GM19099 (cell line): ENCODE results near the gene WFDC10A.

Experiments used
- POLR2A ChIP-seq: IDR thresholded peaks from 3 replicates; pipeline ENCODE4 v1.6.1; 2011; ENCODE audit warnings: low read depth; ENCODE audit not compliant: insufficient read length; ENCODE audit errors: extremely low read depth

The WFDC10A gene

DNA sequence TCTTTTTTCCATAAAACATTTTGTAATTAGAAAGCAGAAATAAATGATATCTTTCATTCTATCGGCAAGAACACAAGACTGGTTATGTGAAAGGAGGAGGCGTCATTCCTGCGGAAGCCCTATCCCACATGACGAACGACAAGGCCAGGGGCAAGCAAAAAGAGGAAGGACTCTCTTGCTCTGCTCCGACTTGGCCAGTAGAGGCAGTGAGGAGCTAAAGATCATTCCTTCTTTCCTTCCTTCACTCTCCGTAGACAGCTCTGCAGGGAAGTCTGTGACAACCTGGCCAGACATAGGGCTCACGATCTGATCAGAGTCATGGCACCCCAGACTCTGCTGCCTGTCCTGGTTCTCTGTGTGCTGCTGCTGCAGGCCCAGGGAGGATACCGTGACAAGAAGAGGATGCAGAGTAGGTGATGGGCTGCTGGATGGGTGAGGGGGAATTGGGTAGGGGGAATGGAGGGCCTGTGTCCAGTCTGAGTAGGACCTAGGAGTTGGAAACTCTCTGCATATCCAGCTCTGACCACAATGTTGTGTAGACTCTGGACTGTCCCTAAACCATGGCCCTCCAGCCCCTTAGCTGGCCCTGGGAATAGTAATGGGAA is at the start of gene WFDC10A:
TSS of gene WFDC10A (plus strand) at position 244 of the 605 bp plus-strand sequence. CDS start at position 319, 75 bp downstream.
- TF ChIP-seq POLR2A = no peak

DNA sequence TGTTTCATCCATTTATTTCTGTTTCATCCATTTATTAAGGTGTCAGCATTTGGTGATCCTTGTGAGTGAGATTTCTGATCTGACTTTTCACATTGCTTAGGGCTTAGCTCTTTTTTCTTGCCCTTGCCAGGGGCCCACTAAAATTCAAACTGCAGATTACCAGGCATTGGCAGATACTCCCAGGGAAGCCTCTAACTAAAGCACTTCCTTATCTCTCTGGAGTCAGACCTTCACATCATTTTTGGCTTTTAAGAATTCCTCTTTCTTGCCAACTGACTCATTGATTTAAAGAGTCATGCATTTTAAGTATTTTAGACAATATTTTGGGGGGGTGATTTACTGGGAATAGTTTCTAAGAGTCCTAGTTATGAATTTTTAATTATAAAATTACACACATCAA is 47.8 kb upstream of the WFDC10A start:
- no peak for TF ChIP-seq POLR2A

GRCh38 chr20:45583502-45583901 is 46.0 kb upstream of the WFDC10A start:
- no peak for TF ChIP-seq POLR2A

DNA sequence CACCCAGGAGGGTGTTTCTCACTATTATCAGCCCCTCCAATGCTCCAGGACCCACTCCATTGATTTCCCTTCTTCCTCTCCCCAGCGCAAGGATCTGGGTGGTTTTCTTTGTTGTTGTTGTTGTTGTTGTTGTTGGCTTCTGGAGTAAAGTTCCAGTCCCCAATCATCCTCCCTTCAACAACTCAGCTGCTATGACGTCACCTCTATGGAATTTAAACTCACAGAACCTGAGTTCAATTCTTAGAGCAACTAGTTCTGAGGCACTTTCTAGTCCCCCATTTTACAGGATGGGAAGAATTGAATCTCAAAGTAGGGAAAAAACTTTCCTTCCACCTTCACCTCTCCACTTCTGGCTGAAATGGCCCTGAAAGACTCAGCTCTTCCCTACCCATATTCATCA is 40.7 kb upstream of the WFDC10A start:
- TF ChIP-seq POLR2A = no peak

DNA sequence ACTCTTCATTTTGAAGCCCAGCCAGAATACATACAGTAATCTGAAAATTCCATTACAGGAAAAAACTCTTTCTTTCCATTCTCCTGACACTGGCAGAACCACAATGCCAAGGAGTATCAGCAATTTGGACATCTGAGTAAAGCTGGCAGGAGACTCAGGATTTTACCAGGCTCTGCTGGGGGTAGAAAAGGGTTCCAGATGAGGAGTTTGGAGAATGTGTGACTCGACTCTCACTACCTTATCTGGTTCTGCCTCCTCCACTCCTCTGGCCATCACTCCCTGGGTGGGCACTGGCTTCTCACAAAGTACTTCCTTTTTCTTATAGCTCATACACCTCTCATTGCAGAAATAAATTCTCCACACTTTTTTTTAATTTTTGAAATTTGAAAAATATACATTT is 39.8 kb upstream of the WFDC10A start:
- no peak for TF ChIP-seq POLR2A

DNA sequence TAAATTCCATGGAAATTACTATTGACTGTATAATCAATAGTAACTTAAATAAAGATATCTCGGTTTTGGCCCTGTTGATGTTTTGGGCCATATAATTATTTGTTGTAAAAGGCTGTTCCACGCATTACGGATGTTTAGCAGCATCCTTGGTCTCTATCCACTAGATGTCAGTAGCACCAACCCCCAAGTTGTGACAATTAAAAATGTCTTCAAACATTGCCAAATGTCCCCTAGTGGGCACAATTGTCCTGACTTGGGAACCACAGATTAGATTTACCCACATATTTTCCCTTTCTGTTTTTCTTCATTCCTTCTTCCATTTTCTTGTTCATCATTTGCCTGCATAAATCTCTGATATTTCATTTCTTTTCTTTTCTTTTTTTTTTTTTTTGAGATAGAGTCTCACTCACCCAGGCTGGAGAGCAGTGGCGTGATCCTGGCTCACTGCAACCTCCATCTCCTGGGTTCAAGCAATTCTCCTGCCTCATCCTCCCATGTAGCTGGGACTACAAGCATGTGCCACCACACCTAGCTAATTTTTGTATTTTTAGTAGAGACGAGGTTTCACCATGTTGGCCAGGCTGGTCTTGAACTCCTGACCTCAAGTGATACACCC is 36.9 kb upstream of the WFDC10A start:
- no peak for TF ChIP-seq POLR2A

GRCh38 chr20:45593498-45593897 is 36.0 kb upstream of the WFDC10A start:
- no peak for TF ChIP-seq POLR2A

DNA sequence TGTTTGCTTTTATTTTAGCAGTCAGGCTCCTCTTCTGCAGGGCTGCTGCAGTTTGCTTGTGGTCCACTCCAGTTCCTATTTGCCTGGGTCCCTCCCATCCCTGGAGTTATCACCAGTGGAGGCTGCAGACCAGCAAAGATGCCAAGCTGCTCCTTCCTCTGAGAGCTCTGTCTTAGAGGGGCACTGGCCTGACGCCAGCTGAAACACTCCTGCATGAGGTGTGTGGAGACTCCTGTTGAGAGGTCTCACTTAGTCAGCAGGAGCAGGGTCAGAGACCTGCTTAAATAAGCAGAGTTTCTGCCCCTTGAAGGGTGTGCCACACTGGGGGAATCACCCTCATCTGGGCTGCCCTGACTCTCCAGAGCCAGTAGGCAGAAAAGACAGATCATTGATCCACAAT is 34.3 kb upstream of the WFDC10A start:
- no peak for TF ChIP-seq POLR2A

DNA sequence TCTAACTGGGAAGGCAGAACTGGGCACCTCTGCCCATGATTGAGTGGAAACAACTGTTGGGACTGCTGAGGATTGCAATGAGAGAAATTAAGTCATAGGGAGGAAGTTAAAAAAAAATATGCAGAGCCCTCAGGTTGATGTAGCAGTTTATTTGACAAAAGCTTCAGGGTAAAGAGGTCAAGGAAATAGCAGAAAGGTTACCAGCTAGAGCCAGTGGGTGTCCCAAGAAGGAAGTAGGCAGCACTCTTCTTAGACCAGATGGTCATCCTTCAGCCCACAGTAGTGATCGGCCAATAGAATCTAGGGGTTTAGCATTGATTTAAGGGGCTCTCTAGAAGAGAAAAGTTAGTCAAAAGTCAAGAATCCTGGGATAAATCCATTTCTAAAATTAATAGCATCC is 21.7 kb upstream of the WFDC10A start:
- no peak for TF ChIP-seq POLR2A

DNA sequence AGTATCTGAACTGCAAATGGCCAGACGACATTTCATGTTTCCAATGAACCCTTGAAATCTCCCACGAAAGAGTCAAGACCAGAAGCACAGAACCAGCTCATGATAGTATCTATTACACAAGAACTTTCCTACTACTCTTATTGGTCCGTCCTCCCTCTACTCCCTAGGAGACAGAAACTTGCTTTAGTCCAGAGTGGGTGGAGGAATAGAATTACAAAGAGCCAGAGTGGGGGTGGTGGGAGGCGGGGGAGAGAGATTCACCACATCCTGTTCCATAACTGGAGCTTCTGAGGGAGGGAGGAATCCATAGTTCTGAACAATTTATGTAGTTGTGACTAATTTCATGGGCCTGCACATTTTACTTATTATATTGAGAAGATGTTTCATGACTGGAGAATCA is 18.5 kb upstream of the WFDC10A start:
- no peak for TF ChIP-seq POLR2A

- TF ChIP-seq POLR2A = no peak
These were observed 17.2 kb upstream of the WFDC10A start for GRCh38 chr20:45612314-45612713.

- TF ChIP-seq POLR2A = no peak
These were observed 11.9 kb upstream of the WFDC10A start for GRCh38 chr20:45617591-45617990.

- no peak for TF ChIP-seq POLR2A
These were observed 7.9 kb upstream of the WFDC10A start for GRCh38 chr20:45621593-45621992.

DNA sequence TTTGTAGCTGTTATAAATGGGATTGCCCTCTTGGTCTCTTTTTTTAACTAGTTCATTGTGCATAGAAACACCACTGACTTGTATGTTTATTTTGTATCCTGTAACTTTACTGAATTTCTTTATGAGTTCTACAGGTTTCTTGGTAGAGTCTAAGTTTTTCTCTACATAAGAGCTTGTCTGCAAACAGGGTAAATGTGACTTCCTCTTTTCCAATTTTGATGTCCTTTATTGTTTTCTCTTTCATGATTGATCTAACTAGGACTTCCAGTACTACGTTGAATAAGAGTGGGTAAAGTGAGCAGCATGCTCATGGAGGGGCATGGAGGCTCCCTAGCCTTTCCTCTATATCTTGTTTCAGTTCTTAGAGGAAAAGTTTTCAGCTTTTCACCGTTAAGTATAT is 3.0 kb upstream of the WFDC10A start:
- no peak for TF ChIP-seq POLR2A

GRCh38 chr20:45630371-45630770 is 832 bp downstream of the WFDC10A start:
- TF ChIP-seq POLR2A = no peak

DNA sequence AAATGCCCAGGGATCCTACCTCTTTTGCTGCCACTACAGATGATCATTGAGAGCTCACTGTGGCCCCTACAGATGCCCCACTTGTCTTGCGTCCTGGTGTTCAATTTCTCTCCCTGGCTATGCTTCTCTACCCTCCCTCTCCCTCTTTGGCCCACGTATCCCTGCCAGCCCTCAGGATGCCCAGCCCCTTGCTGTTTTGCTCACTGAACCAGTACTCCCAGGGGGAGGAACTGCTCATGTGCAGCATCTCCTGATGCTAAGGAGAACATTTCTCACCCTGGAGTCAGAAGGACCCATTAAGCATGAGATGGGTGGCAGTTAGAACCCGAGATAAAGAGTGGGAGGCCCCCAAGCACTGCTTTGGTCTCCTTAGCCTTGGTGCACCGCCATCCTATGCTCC is 1.6 kb downstream of the WFDC10A start, which contains the start of gene WFDC9:
TSS of gene WFDC9 (minus strand) at position 101 of the 400 bp plus-strand sequence. CDS start 21,103 bp downstream, outside the sequence.
- TF ChIP-seq POLR2A = no peak

DNA sequence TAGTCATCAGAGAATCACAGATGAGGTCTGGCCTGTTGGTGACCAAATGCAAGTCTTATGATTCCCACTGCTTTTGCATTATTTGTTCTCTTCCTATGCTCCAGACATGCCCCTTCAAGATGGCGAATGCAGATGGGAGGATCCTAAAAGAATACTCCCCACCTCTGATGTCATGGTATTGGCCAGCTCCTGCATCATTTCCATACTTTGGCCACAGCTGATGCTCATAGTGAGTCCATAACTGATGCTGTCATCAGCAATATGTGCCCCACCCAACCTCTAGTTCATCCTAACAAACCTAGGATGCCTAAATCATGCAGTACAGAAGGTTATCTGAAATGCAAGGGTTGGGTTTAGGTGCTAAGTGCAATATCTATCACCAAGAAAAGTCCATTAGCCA is 7.0 kb downstream of the WFDC10A start:
- no peak for TF ChIP-seq POLR2A
